ENCODE measurements around the gene RPL9. TPM values are rescaled to one million over a fixed set of nuclear protein-coding genes. Genes with fewer than 3 reads are reported as not detected.
A peak's percentile ranks its signal among the peaks of the same experiment; 100 is the strongest.

RPL9 gene
- total RNA-seq, 2 donors from 2014 or later = 2,057 to 2,637 TPM

DNA sequence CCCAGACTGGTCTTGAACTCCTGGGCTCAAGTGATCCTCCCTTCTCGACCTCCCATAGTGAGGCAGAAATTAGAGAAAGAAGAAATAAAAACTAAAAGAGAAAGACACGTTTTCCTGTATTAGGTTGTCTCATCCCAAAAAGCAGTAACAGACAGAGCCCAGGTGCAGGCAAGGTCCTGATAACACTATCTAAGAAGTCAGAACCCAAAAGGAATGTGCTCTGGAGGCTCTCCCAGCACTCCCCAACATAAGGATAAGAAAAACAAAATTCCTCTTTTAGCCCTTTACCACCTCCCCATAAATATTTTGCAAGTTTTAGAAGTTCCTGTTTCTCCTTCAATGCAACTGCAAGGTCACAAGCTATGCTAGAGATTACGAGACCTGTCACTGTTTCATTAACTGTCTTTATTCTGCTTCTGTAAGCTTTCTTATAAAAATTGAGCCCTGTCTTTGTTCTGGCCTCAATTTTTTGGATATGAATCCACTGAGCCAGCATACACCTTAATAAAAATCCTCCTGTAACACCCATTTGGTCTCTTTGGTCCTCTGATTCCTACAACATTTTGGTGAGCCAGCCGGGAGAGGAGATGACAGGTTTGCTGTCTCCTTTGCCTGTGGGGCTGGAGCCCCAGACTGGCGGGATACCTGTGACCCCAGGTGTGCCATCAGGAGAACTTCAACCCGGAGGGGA lies 26.0 kb upstream of the RPL9 start:
- no peaks in the 10 kb centered on the region for H3K9me3 ChIP-seq
- no peak overlapping the region for H3K4me3 ChIP-seq
- DNase-seq (ENCODE audit: low spot score) = no peak
- no peaks in the 10 kb centered on the region for H3K36me3 ChIP-seq
- TF ChIP-seq, protein P1, sequence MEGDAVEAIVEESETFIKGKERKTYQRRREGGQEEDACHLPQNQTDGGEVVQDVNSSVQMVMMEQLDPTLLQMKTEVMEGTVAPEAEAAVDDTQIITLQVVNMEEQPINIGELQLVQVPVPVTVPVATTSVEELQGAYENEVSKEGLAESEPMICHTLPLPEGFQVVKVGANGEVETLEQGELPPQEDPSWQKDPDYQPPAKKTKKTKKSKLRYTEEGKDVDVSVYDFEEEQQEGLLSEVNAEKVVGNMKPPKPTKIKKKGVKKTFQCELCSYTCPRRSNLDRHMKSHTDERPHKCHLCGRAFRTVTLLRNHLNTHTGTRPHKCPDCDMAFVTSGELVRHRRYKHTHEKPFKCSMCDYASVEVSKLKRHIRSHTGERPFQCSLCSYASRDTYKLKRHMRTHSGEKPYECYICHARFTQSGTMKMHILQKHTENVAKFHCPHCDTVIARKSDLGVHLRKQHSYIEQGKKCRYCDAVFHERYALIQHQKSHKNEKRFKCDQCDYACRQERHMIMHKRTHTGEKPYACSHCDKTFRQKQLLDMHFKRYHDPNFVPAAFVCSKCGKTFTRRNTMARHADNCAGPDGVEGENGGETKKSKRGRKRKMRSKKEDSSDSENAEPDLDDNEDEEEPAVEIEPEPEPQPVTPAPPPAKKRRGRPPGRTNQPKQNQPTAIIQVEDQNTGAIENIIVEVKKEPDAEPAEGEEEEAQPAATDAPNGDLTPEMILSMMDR (IDR thresholded peaks at IDR 0.05) = no peak
- no peak overlapping the region for H3K27ac ChIP-seq
- H3K27me3 ChIP-seq = no peaks in the 10 kb centered on the region
- no peaks in the 10 kb centered on the region for H3K4me1 ChIP-seq

DNA sequence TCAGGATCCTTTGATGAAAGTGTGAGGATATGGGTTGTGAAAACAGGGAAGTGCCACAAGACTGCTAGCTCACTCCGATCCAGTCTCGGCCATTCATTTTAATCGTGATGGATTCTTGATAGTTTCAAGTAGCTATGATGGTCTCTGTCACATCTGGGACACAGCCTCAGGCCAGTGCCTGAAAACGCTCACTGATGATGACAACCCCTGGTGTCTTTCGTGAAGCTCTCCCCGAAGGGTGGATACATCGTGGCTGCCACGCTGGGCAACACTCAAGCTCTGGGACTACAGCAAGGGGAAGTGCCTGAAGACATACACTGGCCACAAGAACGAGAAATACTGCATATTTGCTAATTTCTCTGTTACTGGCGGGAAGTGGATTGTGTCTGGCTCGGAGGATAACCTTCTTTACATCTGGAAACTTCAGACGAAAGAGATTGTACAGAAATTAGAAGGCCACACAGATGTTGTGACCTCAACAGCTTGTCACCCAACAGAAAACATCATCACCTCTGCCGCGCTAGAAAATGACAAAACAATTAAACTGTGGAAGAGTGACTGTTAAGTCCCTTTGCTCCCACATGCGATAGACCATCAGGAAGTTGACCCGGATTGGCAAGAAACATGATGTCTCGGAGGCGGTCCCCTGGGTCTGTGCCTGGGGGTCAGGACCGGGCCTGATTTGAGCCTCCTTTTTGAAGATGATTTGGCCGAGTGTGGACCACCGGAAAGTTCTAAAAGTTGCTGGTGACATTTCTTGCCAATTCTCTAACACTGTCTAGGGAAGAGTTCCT lies 22.4 kb upstream of the RPL9 start:
- TF ChIP-seq, protein P1 (IDR thresholded peaks at IDR 0.05) = no peak
- Histone ChIP-seq H3K4me3 (no peak overlapping the region), H3K27me3 (no peaks in the 10 kb centered on the region), H3K4me1 (no peaks in the 10 kb centered on the region), H3K27ac (no peak overlapping the region), H3K36me3 (no peaks in the 10 kb centered on the region), H3K9me3 (no peaks in the 10 kb centered on the region)
- peak; percentile 55 for DNase-seq (ENCODE audit: low spot score)

DNA sequence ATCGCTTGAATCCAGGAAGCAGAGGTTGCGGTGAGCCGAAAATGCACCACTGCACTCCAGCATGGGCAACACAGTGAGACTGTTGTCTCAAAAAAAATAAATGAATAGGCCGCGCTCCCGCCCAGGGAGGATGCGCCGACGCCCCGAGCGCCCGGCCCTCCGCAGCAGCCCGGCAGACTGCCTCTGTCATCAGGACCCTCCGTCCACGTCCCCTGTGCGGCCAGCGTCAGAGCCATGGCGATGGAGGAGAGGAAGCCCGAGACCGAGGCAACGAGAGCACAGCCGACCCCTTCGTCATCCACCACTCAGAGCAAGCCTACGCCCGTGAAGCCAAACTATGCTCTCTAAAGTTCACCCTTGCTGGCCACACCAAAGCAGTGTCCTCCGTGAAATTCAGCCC lies 21.5 kb upstream of the RPL9 start:
- H3K27ac ChIP-seq = no peak overlapping the region
- no peaks in the 10 kb centered on the region for H3K27me3 ChIP-seq
- H3K9me3 ChIP-seq = no peaks in the 10 kb centered on the region
- no peaks in the 10 kb centered on the region for H3K4me1 ChIP-seq
- peak; percentile 50 for DNase-seq (ENCODE audit: low spot score)
- H3K36me3 ChIP-seq = no peaks in the 10 kb centered on the region
- H3K4me3 ChIP-seq = no peak overlapping the region
- TF ChIP-seq, protein P1 (IDR thresholded peaks at IDR 0.05) = no peak

DNA sequence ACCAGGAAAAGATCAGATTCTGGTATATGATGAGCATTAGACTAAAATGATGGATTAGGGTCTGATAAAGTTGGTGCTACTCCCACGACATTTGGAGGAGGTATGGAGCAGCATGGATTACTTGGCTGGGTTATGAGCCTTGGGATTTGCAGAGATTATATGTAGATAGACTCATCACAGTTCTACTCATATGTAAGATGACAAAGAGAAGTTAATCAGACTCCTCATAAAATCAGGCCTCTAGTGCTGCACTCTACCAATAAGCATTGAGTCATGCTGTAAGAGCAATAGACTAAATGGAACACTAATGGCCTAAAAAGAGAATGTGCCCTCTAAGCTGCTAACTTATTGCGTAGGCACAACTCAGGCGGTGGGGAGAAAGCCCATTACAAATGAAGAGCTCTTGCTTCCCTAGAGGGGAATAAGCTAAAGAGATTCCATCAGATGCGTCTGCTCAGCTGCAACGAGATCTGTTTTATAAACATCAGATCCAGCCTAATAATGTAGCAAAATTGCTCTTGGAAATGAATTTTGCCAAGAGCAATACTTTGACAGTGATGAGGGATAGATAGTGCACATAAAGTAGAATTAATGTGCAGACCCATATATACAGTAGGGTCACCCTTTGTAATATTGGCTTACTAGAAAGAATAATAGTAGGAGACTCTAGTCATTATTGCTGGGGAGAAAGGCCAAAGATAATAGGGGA lies 17.6 kb upstream of the RPL9 start:
- TF ChIP-seq, protein P1 (IDR thresholded peaks at IDR 0.05) = no peak
- Histone ChIP-seq H3K9me3 (no peaks in the 10 kb centered on the region), H3K4me1 (no peaks in the 10 kb centered on the region), H3K4me3 (no peak overlapping the region), H3K27me3 (no peaks in the 10 kb centered on the region), H3K36me3 (peaks cover 21% of the 10 kb centered on the region), H3K27ac (no peak overlapping the region)
- peak; percentile 46 for DNase-seq (ENCODE audit: low spot score)

DNA sequence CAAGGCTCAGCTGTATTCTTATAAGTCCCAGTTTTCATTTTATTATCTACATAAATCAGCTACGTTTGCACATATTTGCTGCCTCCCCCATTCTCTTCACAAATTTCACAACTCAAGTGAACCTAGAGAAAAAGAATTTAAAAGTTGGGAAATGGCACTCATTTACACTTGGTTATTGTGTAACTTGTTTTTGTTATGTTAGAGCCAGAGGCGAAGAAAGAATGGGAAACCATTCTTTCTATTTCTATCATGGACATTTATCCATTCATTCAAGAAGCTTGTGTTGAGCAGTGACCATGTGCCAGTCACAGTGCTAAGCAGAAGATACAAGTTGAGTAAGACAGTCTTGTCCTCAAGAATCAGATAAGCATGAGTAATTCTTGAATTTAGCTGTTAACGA lies 13.7 kb upstream of the RPL9 start:
- Histone ChIP-seq H3K4me1 (peaks cover 0 to 4% of the 10 kb centered on the region in 2 donors), H3K9me3 (no peaks in the 10 kb centered on the region), H3K27ac (no peak overlapping the region), H3K36me3 (peaks cover 21% of the 10 kb centered on the region), H3K4me3 (no peak overlapping the region), H3K27me3 (no peaks in the 10 kb centered on the region)
- TF ChIP-seq, protein P1 (IDR thresholded peaks at IDR 0.05) = no peak
- no peak for DNase-seq (ENCODE audit: low spot score)

Data from right atrium auricular region (tissue), 2 donors.